ENCODE measurements around the gene SPRY4.
"Not testable (repeated sequence)": the region's sequence is repeated elsewhere in the genome, so short reads cannot be mapped to it uniquely, and the experiment has no call there.

DNA sequence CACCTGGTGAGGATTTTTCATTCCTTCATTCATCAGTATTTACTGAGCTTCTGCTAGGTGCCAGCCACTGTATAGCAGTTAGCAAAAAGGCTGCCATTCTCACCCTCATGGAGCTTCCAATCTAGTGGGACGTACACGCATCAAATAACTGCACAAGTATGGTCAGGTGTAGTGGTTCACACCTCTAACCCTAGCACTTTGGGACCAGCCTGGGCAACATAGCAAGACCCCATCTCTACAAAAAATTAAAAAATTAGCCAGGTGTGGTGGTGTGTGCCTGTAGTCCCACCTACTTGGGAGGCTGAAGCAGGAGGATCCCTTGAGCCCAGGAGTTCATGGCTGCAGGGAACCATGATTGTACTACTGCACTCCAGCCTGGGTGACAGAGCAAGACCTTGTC lies 8.9 kb upstream of the SPRY4 start:
- TF ChIP-seq, protein P1, sequence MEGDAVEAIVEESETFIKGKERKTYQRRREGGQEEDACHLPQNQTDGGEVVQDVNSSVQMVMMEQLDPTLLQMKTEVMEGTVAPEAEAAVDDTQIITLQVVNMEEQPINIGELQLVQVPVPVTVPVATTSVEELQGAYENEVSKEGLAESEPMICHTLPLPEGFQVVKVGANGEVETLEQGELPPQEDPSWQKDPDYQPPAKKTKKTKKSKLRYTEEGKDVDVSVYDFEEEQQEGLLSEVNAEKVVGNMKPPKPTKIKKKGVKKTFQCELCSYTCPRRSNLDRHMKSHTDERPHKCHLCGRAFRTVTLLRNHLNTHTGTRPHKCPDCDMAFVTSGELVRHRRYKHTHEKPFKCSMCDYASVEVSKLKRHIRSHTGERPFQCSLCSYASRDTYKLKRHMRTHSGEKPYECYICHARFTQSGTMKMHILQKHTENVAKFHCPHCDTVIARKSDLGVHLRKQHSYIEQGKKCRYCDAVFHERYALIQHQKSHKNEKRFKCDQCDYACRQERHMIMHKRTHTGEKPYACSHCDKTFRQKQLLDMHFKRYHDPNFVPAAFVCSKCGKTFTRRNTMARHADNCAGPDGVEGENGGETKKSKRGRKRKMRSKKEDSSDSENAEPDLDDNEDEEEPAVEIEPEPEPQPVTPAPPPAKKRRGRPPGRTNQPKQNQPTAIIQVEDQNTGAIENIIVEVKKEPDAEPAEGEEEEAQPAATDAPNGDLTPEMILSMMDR (IDR thresholded peaks at IDR 0.05): not testable (repeated sequence)
- TF ChIP-seq POLR2A (IDR thresholded peaks at IDR 0.05; ENCODE audit: low read depth); POLR2AphosphoS5 (IDR thresholded peaks at IDR 0.05): not testable (repeated sequence)

All from esophagus muscularis mucosa (tissue), 3 donors.